ENCODE measurements around the gene PRR15L. TPM values are rescaled to one million over a fixed set of nuclear protein-coding genes. Genes with fewer than 3 reads are reported as not detected.

Gene PRR15L
- polyA plus RNA-seq, 10 donors, result 0.14 to 0.42 (median 0.26) TPM; not detected in 5

GRCh38 chr17:47902039-47902744, 55.5 kb downstream of the PRR15L start:
- no peak for DNase-seq

Other genes with a start within 250 kb of the PRR15L start
- under 1 TPM in 9 of 10 donors, not detected in 1; 0.13 to 0.66 (median 0.20) TPM for gene TBX21, start 224.6 kb downstream of the PRR15L start, polyA plus RNA-seq (ENCODE audit: insufficient read length in 10 of 10)
- gene OSBPL7, start 136.1 kb downstream of the PRR15L start, polyA plus RNA-seq (ENCODE audit: insufficient read length in 10 of 10), result 10 to 100 TPM in 5 of 10 donors, 1 to 10 TPM in 5; 7.2 to 16.5 (median 10.0) TPM
- 10 to 100 TPM; 42.9 to 58.5 (median 52.7) TPM for gene MRPL10, start 126.3 kb downstream of the PRR15L start, polyA plus RNA-seq (ENCODE audit: insufficient read length in 10 of 10)
- 1 to 10 TPM in 3 of 10 donors, under 1 TPM in 7; 0.49 to 1.4 (median 0.88) TPM for gene LRRC46, start 126.2 kb downstream of the PRR15L start, polyA plus RNA-seq (ENCODE audit: insufficient read length in 10 of 10)
- 10 to 100 TPM; 15.2 to 36.0 (median 21.0) TPM for gene SCRN2, start 116.6 kb downstream of the PRR15L start, polyA plus RNA-seq (ENCODE audit: insufficient read length in 10 of 10)
- gene SP6, start 106.7 kb downstream of the PRR15L start, polyA plus RNA-seq (ENCODE audit: insufficient read length in 10 of 10), result 1 to 10 TPM in 8 of 10 donors, under 1 TPM in 2; 0.77 to 4.0 (median 1.4) TPM
- 10 to 100 TPM; 12.3 to 18.3 (median 14.7) TPM for gene SP2, start 61.6 kb downstream of the PRR15L start, polyA plus RNA-seq (ENCODE audit: insufficient read length in 10 of 10)
- gene PNPO, start 16.3 kb downstream of the PRR15L start, polyA plus RNA-seq (ENCODE audit: insufficient read length in 10 of 10), result 10 to 100 TPM in 3 of 10 donors, 1 to 10 TPM in 7; 7.6 to 13.7 (median 9.3) TPM
- 100 to 1,000 TPM in 1 of 10 donors, 10 to 100 TPM in 9; 55.6 to 131 (median 75.1) TPM for gene CDK5RAP3, start 13.2 kb upstream of the PRR15L start, polyA plus RNA-seq (ENCODE audit: insufficient read length in 10 of 10)
- 10 to 100 TPM; 39.5 to 66.4 (median 45.7) TPM for gene COPZ2, start 79.9 kb upstream of the PRR15L start, polyA plus RNA-seq (ENCODE audit: insufficient read length in 10 of 10)
- gene NFE2L1, start 90.5 kb upstream of the PRR15L start, polyA plus RNA-seq (ENCODE audit: insufficient read length in 10 of 10), result 100 to 1,000 TPM; 192 to 305 (median 259) TPM
- gene CBX1, start 143.6 kb upstream of the PRR15L start, polyA plus RNA-seq (ENCODE audit: insufficient read length in 10 of 10), result 100 to 1,000 TPM in 1 of 10 donors, 10 to 100 TPM in 9; 75.5 to 124 (median 86.6) TPM
- gene SNX11, start 149.9 kb upstream of the PRR15L start, polyA plus RNA-seq (ENCODE audit: insufficient read length in 10 of 10), result 10 to 100 TPM in 9 of 10 donors, 1 to 10 TPM in 1; 9.0 to 11.7 (median 11.0) TPM